ENCODE measurements around the gene LRRC4B. TPM values are rescaled to one million over a fixed set of nuclear protein-coding genes. Genes with fewer than 3 reads are reported as not detected.
"Not testable (repeated sequence)": the region's sequence is repeated elsewhere in the genome, so short reads cannot be mapped to it uniquely, and the experiment has no call there.

The LRRC4B gene
- total and polyA plus RNA-seq, 2 of the 8 experiments (the other 6 are each of a cell fraction or from before 2014, with no cell fraction given): 13.4 to 21.2 TPM

DNA sequence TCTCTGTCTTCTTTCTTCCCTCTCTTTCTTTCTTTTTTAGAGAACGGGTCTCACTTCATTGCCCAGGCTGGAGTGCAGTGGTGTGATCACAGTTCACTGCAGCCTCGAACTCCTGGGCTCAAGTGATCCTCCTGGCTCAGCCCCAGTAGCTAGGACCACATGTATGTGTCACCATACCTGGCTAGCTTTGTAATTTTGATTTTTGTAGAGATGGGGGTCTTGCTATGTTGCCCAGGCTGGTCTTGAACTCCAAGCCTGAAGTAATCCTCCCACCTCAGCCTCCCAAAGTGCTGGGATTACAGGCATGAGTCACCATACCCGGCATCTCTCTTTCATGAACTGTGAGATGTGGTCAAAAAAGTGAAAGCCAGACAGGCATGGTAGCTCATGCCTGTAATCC is 94.9 kb downstream of the LRRC4B start:
- not testable (repeated sequence) for H4K8ac ChIP-seq (ENCODE audit: extremely low read depth, insufficient read depth, low read length); H2BK15ac ChIP-seq (ENCODE audit: low read length); H2BK120ac ChIP-seq (replicated peaks; ENCODE audit: low read depth, low read length); H3K79me1 ChIP-seq (ENCODE audit: low read depth, low read length); H3K4me1 ChIP-seq (replicated peaks in 1 of 4; ENCODE audit: control insufficient read depth in 3 of 4, insufficient read depth in 4 of 4, low read length in 3 of 4); H3K4me3 ChIP-seq (ENCODE audit: extremely low read depth in 1 of 4, insufficient read depth in 2 of 4, low read depth in 3 of 4, low read length in 4 of 4); H2AK5ac ChIP-seq (ENCODE audit: low read depth, low read length); H4K20me1 ChIP-seq (replicated peaks in 1 of 2; ENCODE audit: control insufficient read depth in 1 of 2, insufficient read depth in 2 of 2, low read length in 2 of 2); H3K36me3 ChIP-seq (ENCODE audit: control insufficient read depth in 2 of 4, insufficient read depth in 4 of 4, low read length in 3 of 4); H3K27ac ChIP-seq (ENCODE audit: low read depth, low read length); H3K56ac ChIP-seq (replicated peaks; ENCODE audit: insufficient read length, low read depth, low read length); H3K4me2 ChIP-seq (ENCODE audit: insufficient read depth in 1 of 2, low read depth in 2 of 2, low read length in 2 of 2); H2AFZ ChIP-seq (ENCODE audit: low read length); H2BK20ac ChIP-seq (ENCODE audit: low read length); DNase-seq (ENCODE audit: low read depth in 1 of 2, low spot score in 2 of 2); H2BK5ac ChIP-seq (ENCODE audit: low read depth, low read length); H4K5ac ChIP-seq (ENCODE audit: insufficient read length, low read depth, low read length); H3K9me3 ChIP-seq (ENCODE audit: insufficient read depth in 2 of 2, low read depth in 1 of 2, low read length in 1 of 2); H3K23ac ChIP-seq (ENCODE audit: insufficient read length); H4K91ac ChIP-seq (replicated peaks; ENCODE audit: insufficient read length, low read length); FAIRE-seq; H2BK12ac ChIP-seq (ENCODE audit: low read depth, low read length); H3K23me2 ChIP-seq (ENCODE audit: low read depth, low read length); H3K14ac ChIP-seq (ENCODE audit: insufficient read length); H3K18ac ChIP-seq (ENCODE audit: extremely low read depth, low read length); H3K9ac ChIP-seq (replicated peaks in 1 of 4; ENCODE audit: extremely low read depth in 1 of 4, low read depth in 3 of 4, low read length in 3 of 4); H3K27me3 ChIP-seq (replicated peaks in 1 of 4; ENCODE audit: control insufficient read depth in 3 of 4, extremely low read depth in 1 of 4, insufficient read depth in 3 of 4, low read length in 3 of 4); H3K4ac ChIP-seq (replicated peaks; ENCODE audit: insufficient read length, low read depth, low read length)
- POLR2A ChIA-PET (ENCODE audit: partially characterized antibody): interaction anchor here (1.5 kb wide), 1 partner anchor 9 kb away, joined by 4 read pairs; no protein-coding TSS in a partner anchor
- WGBS, 2 experiments (ENCODE audit: extremely low coverage in 1 of 2, insufficient coverage in 1 of 2, insufficient read length in 1 of 2, insufficient replicate concordance in 2 of 2, low coverage in 1 of 2, low lambda C conversion rate in 2 of 2, missing lambda C conversion rate in 1 of 2): 91% methylated on average over 3 of the region's 3 CpGs; no CpG with 5 or more reads in 1 of the 2 experiments
- H3K79me2 ChIP-seq (ENCODE audit: control insufficient read depth in 1 of 2, insufficient read depth in 2 of 2, low read length in 2 of 2): peaks cover 1 to 13% of the 10 kb centered on the region in 2 experiments; a peak in 3 of 4 replicates
- CTCF ChIA-PET (ENCODE audit: partially characterized antibody): interaction anchor here (0.6 to 3.8 kb wide), 7 partner anchors 9 to 116 kb away, joined by 3 to 21 read pairs (median 3); no protein-coding TSS in a partner anchor
